HUES48 (cell line): ENCODE results near the gene PRKAG3.

Experiments used
- H3K27ac ChIP-seq: one replicate; pipeline ENCODE4 v1.7.0; 2013; ENCODE audit warnings: low read depth, low read length, inconsistent platforms
- H3K27me3 ChIP-seq: 2 replicates; pipeline ENCODE4 v1.6.1; 2013; ENCODE audit warnings: mild to moderate bottlenecking, low read length; ENCODE audit not compliant: control insufficient read depth, insufficient read depth
- H3K36me3 ChIP-seq: 2 replicates; pipeline ENCODE4 v1.6.1; 2013; ENCODE audit warnings: low read length; ENCODE audit not compliant: control insufficient read depth, insufficient read depth
- H3K4me1 ChIP-seq: 2 replicates; pipeline ENCODE4 v1.6.1; 2013; ENCODE audit warnings: mild to moderate bottlenecking, low read length; ENCODE audit not compliant: control insufficient read depth, insufficient read depth
- H3K4me3 ChIP-seq: 2 replicates; pipeline ENCODE4 v1.5.1; 2013; ENCODE audit warnings: mild to moderate bottlenecking, low read depth, low read length
- H3K9ac ChIP-seq: 2 replicates; pipeline ENCODE4 v1.6.1; 2013; ENCODE audit warnings: mild to moderate bottlenecking, low read depth, low read length, moderate library complexity
- H3K9me3 ChIP-seq: 2 replicates; pipeline ENCODE4 v1.6.1; 2013; ENCODE audit warnings: low read length; ENCODE audit not compliant: control insufficient read depth, insufficient read depth

PRKAG3 gene

GRCh38 chr2:218798767-218799504 is 32.7 kb downstream of the PRKAG3 start:
- Histone ChIP-seq H3K27ac (peak overlapping the region; percentile 82), H3K4me3 (no peak overlapping the region), H3K27me3 (no peaks in the 10 kb centered on the region), H3K9ac (no peak overlapping the region), H3K9me3 (peaks cover under 1% of the 10 kb centered on the region; the same call in 1 of the 2 replicates), H3K4me1 (peaks cover 19% of the 10 kb centered on the region), H3K36me3 (no peaks in the 10 kb centered on the region)

GRCh38 chr2:218796691-218797090 is 34.9 kb downstream of the PRKAG3 start:
- no peaks in the 10 kb centered on the region for H3K27me3 ChIP-seq
- H3K9ac ChIP-seq = no peak overlapping the region

GRCh38 chr2:218792433-218792832 is 39.2 kb downstream of the PRKAG3 start:
- H3K36me3 ChIP-seq = no peaks in the 10 kb centered on the region
- peaks cover 4% of the 10 kb centered on the region; the same call in 1 of the 2 replicates for H3K4me1 ChIP-seq
- no peaks in the 10 kb centered on the region for H3K9me3 ChIP-seq
- H3K27me3 ChIP-seq = no peaks in the 10 kb centered on the region
- no peak overlapping the region for H3K4me3 ChIP-seq
- H3K9ac ChIP-seq = no peak overlapping the region
- H3K27ac ChIP-seq = no peak overlapping the region

More at GRCh38 chr2:218796691-218797090, 34.9 kb downstream of the PRKAG3 start:
- H3K4me3 ChIP-seq = no peak overlapping the region
- no peak overlapping the region for H3K27ac ChIP-seq
- no peaks in the 10 kb centered on the region for H3K36me3 ChIP-seq
- H3K4me1 ChIP-seq = peaks cover 19% of the 10 kb centered on the region
- no peaks in the 10 kb centered on the region for H3K9me3 ChIP-seq

- H3K36me3 ChIP-seq = no peaks in the 10 kb centered on the region
- no peak overlapping the region for H3K9ac ChIP-seq
- no peak overlapping the region for H3K4me3 ChIP-seq
- H3K9me3 ChIP-seq = no peaks in the 10 kb centered on the region
- H3K27me3 ChIP-seq = peaks cover 6% of the 10 kb centered on the region
- no peaks in the 10 kb centered on the region for H3K4me1 ChIP-seq
- no peak overlapping the region for H3K27ac ChIP-seq
These were observed 42.9 kb downstream of the PRKAG3 start for GRCh38 chr2:218788529-218789255.

GRCh38 chr2:218786133-218786532 is 45.5 kb downstream of the PRKAG3 start:
- peaks cover 4% of the 10 kb centered on the region; the same call in 1 of the 2 replicates for H3K4me1 ChIP-seq

GRCh38 chr2:218785103-218785502 is 46.5 kb downstream of the PRKAG3 start:
- Histone ChIP-seq H3K4me3 (no peak overlapping the region), H3K4me1 (peaks cover 4% of the 10 kb centered on the region; the same call in 1 of the 2 replicates), H3K27me3 (peaks cover 36% of the 10 kb centered on the region), H3K9ac (no peak overlapping the region), H3K27ac (no peak overlapping the region), H3K9me3 (no peaks in the 10 kb centered on the region), H3K36me3 (no peaks in the 10 kb centered on the region)

More at GRCh38 chr2:218786133-218786532, 45.5 kb downstream of the PRKAG3 start:
- Histone ChIP-seq H3K36me3 (no peaks in the 10 kb centered on the region), H3K4me3 (no peak overlapping the region), H3K9ac (no peak overlapping the region), H3K27ac (no peak overlapping the region), H3K27me3 (peaks cover 32% of the 10 kb centered on the region), H3K9me3 (no peaks in the 10 kb centered on the region)

GRCh38 chr2:218783688-218784087 is 47.9 kb downstream of the PRKAG3 start:
- H3K9me3 ChIP-seq = no peaks in the 10 kb centered on the region
- peaks cover 4% of the 10 kb centered on the region; the same call in 1 of the 2 replicates for H3K4me1 ChIP-seq
- no peaks in the 10 kb centered on the region for H3K36me3 ChIP-seq
- H3K4me3 ChIP-seq = no peak overlapping the region
- H3K27ac ChIP-seq = no peak overlapping the region
- H3K9ac ChIP-seq = no peak overlapping the region
- peaks cover 36% of the 10 kb centered on the region for H3K27me3 ChIP-seq

GRCh38 chr2:218782528-218782844 is 49.1 kb downstream of the PRKAG3 start:
- H3K9me3 ChIP-seq = 0 out of 2 replicates have a peak, but pooled peaks cover 2% of the 10 kb centered on the region
- peaks cover 36% of the 10 kb centered on the region for H3K27me3 ChIP-seq
- no peak overlapping the region for H3K27ac ChIP-seq
- no peaks in the 10 kb centered on the region for H3K36me3 ChIP-seq
- peak overlapping the region; percentile 71 for H3K4me3 ChIP-seq
- H3K9ac ChIP-seq = no peak overlapping the region
- H3K4me1 ChIP-seq = peaks cover 4% of the 10 kb centered on the region; the same call in 1 of the 2 replicates

GRCh38 chr2:218781691-218782527 is 49.7 kb downstream of the PRKAG3 start, which contains the start of gene CYP27A1:
TSS of gene CYP27A1 (plus strand) at chr2:218782147. CDS start at chr2:218782183, 36 bp downstream.
- peaks cover 36% of the 10 kb centered on the region for H3K27me3 ChIP-seq
- peaks cover 6% of the 10 kb centered on the region; the same call in 1 of the 2 replicates for H3K9me3 ChIP-seq
- H3K4me3 ChIP-seq = peak within 1 kb of the TSS; percentile 71
- peak within 1 kb of the TSS; percentile 21 for H3K27ac ChIP-seq
- peak within 1 kb of the TSS; percentile 61 for H3K9ac ChIP-seq
- H3K4me1 ChIP-seq = peaks cover 4% of the 10 kb centered on the region; the same call in 1 of the 2 replicates
- H3K36me3 ChIP-seq = no peaks in the 10 kb centered on the region

- peaks cover 6% of the 10 kb centered on the region; the same call in 1 of the 2 replicates for H3K9me3 ChIP-seq
- H3K27ac ChIP-seq = no peak overlapping the region
- peak overlapping the region; percentile 71 for H3K4me3 ChIP-seq
These were observed 50.5 kb downstream of the PRKAG3 start for GRCh38 chr2:218780851-218781690.

More at GRCh38 chr2:218780851-218781690, 50.5 kb downstream of the PRKAG3 start:
- H3K27me3 ChIP-seq = peaks cover 36% of the 10 kb centered on the region
- H3K36me3 ChIP-seq = no peaks in the 10 kb centered on the region
- peaks cover 4% of the 10 kb centered on the region; the same call in 1 of the 2 replicates for H3K4me1 ChIP-seq
- H3K9ac ChIP-seq = peak overlapping the region; percentile 61; the same call in 1 of the 2 replicates
